Glomerular visceral epithelial cell (primary cell): ENCODE results near the gene OGDH.
"Not testable (repeated sequence)": the region's sequence is repeated elsewhere in the genome, so short reads cannot be mapped to it uniquely, and the experiment has no call there.

Source experiments
- DNase-seq: peaks from one replicate; pipeline ENCODE4 v3.0.0-alpha.2; 2016; ENCODE audit errors: extremely low spot score

Gene OGDH

DNA sequence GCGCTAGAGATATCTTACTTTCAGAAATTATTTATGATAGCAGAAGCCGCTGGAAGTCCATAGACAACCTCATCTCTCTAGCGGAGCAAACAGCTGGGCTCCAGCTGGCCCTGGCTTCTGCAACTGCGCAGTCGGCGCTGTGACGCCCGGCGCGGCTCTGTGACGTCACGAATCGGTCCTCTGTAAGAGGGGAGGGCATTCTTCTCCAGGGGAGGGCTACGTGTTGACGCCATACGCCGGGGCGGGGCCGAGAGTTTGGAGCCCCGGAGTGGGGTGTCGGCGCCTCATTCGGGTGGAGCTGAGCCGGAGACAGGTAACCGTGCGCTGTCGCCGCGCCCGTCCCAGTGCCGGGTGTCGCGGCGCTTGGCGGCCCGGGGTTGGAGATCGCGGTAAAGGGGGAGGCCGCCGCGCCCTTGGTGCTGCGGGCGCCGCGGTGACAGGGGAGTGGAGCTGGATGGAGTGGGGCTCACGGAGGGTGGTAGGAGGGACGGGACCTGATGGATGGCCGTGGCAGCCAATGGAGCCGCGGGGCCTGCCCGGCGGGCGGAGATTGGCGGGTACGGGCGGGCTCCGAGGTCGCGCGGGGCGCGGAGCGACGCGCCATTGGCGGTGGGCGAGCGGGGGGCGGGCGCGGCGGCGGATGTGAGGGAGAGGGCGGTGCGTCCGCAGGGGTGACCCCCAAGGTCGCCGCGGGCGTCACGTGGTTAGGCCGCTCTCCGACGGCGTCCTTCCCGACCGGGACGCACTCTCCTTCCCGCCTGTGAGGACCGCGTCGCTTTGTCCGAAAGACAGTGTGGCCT lies at the start of gene OGDH:
Gene OGDH (plus strand): TSS at position 287 of the 800 bp plus-strand sequence. CDS start 17,717 bp downstream, outside the sequence.
- peak; percentile 97 for DNase-seq

DNA sequence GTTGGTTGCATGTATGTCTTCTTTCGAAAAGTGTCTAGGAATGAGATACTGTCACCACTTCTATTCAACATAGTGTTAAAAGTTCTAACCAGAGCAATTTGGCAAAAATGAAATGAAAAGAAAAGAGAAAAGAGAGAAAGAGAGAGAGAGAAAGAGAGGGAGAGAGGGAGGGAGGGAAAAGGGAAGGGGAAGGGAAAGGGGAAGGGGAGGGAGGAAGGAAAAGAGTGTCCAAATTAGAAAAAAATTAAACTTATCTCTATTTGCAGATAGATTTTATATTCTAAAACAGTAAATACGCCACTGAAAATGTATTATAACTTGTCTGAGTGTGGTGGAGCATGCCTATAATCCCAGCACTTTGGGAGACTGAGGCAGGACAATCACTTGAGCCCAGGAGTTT lies 48.9 kb upstream of the OGDH start:
- DNase-seq, result no peak

DNA sequence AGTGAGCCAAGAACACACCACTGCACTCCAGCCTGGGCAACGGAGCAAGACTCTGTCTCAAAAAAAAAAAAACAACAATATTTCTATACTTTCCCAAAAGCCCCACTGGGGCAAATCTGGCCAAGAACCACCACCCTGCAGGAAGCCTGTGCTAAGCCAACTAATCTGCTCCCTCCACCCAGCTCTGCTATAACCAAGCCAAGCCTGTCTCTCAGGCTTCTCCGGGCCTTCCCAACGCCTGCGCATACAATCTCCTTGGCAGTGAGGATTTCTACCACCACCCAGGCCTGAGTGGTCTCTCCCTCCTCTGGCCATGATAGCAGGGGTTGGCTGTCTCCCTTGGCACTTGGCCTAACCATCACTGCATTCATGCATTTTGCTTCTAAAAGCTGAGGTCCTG lies 46.9 kb upstream of the OGDH start:
- DNase-seq, result no peak

DNA sequence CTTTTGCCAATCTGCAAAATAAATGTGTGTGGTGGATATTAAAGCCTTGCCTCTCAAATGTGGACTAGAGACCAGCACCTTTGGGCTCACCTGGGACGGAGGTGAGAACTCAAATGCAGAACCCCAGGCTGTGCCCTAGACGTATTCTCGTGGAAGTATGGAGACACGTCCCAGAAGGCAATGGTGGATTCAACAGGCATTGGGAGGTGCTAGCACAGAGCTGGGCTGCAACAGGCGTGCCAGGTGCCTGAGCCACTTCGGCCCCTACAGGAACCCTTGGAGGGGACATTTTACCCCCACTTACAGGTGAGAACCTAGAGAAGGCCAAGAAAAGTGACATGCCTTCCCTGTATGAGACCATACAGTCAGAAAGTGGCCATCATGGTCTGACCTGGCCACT lies 44.9 kb upstream of the OGDH start:
- no peak for DNase-seq

DNA sequence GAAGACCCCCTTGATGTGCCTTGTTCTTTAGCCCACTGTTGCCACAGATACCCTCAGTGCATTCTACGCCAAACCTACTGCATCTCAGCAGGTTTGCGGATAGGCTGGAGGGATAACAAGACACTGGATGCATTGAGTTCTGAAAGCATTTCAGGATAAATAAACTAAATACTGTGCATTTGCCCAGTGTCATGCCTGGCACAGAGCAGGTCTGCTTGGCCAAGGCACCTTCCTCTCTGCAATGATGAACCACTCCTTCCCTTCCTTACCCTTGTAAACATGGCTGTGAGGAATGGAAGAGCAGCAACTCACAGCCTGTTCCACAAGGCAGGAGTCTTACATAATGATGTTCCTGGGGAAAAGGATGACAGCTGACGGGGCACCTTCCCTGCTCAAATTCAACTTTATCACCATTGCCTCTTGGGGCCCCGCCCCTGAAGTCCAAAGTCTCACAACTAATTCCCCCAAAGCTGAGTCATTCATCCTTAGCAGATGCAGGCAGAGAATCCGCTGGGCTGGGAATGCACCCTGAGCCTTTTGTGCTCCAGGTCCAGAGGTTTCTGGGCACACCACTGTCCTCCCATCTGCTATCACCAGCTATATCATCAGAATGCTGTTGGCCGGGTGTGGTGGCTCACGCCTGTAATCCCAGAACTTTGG lies 44.3 kb upstream of the OGDH start:
- peak; percentile 58 for DNase-seq

DNA sequence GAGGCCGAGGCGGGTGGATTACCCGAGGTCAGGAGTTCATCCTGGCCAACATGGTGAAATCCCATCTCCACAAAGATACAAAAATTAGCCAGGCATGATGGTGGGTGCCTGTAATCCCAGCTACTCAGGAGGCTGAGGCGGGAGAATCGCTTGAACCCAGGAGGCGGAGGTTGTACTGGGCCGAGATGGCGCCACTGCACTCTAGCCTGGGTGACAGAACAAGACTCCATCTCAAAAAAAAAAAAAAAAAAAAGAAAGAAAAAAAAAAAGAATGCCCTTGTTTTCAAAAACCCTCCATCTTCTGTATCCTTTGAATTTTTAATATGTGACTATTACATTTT lies 43.8 kb upstream of the OGDH start:
- DNase-seq, result not testable (repeated sequence)

DNA sequence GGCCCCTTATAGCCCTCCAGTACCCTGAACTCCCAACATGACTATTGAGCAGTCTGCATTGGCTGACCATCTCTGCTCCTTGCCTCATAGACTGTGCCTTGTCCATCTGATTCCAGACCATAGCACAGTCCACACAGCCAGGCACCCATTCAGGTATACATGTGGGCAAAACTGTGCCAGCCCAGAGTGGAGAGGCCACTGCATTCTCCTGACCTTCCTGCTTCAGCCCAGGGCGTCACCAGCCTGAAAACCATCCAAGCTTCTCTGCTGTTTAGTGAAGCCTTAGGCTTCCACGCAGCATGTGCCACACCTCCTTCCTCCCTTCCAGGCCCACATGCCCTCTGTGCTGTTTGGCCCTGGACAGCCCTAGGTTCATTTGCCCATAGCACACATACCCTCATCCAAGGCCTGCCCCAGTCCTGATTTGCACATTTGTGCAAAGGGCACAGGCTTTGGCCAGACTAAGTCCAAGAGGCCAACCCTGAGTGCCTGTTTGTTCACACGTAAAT lies 43.2 kb upstream of the OGDH start:
- no peak for DNase-seq

DNA sequence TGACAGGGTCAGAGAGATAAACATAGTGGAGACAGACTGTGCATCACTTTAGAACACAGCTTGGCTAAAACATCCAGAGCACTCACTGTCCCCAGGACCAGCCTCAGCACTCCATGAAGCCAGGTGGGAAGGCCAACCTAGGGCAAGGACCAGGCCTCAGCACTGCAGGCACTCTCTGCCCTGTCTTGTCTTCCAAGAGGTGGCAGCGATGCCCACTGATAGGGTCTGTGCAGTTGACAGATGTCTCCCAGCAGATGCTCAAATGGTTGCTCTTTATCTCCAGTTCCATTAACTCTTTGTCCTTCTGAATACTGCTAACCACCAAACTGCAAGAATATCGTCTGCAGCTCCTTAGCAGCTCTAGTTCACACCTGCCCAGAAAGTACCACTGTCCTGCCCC lies 41.8 kb upstream of the OGDH start:
- DNase-seq, result no peak

DNA sequence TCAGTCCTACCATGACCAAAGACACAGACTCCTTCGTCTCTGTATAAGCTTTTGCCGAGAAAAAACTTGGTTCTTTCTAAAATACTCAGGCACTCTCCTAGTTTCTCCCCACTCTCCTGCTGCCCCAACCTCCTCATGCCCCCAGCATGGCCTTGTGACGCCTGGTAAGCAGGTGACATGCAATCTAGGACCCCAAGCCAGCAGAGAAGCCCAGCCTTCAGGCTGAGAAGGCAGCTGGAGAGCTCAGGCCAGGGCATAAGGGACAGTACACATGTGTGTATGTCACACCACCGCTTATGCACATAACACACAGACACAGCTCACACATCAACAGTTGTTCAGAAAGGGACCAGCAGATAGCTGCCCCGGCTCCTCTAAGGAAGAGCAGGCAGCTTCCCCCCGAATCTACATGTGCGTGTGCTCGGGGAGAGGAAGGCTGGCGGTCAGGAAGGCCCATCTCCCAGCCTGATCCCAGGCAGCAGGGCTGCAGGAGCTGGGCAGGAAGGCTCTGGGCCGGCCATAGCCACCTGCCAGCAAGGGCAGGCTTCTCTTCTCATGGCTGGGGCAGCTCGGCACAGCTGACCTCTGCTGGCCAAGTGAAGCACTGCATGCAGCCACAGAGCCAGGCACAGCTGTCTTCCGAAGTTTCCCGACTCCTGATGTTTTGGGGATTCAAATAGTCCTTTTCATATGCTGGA lies 41.2 kb upstream of the OGDH start:
- DNase-seq, result peak; percentile 64

DNA sequence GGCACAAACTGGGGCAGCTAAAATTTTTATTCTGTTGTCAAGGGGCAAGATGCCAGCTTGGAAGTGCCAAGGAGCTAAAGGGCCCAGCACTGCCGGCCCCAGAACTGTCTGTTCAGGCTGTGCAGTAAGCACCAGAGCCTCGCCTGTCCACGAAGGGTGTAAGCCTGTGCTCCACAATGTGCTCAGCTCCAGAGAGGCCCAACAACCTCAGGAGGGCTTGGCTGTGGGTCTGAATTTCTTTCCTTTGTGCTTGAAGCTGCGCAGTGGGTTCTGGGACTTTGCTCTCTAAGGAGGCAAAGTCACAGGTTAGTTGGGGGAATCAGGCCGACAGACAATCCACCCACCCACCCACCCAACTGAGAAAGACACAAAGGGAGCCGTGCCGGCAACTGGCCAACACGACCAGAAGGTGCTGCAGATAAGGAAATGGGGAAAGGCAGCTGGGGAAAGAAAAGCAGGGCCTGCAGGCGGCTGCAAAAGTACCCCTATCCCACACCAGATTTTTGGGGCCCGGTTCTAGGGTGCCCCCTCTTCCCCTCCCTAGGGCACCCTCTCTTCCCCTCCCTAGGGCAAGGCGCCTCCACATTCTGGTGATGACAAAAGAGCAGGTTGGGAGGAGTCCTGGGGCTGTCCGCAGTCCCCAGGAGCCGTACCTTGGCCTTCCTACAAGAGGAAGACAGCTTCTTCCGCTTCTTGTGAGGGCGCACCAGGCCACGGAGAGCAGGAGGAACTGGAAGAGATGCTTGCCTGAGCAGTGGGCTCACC lies 40.5 kb upstream of the OGDH start:
- no peak for DNase-seq

DNA sequence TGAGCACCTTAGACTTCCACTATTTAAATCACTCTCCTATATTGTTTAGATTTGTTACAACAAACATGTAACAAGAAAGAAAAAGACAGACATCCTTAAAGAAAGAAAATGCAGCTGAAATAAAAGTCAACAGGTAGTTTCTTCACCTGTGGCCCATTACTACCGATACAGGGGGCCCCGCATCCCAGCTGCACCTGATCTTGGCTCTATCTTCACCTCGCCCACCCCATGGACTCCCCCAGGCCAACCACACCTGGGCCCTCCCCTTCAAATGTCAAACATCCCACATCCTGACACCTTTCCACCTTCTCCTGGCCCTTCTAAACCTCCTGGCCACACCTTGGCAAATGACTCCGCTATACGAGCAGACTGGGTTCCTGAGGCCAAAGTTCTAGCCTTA lies 39.7 kb upstream of the OGDH start:
- DNase-seq, result no peak

DNA sequence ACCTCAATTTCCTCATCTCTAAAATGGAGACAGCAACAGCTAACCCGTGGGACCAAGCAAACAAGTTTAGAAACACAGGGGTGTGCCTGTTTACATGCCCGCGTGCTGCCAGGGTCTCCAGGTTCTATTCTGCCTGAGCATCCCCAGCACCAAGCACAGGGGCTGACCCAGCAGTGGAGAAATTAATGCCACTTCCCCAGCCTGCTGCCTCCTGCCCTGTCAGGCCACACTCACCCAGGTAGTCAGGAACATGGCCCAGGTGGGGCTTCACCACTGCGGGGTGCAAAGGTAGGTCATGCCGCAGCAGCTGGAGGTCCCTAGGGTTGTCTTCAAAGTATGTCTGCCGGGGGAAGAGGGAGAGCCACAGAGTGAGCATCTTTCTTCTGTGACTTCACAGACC lies 38.5 kb upstream of the OGDH start:
- no peak for DNase-seq

DNA sequence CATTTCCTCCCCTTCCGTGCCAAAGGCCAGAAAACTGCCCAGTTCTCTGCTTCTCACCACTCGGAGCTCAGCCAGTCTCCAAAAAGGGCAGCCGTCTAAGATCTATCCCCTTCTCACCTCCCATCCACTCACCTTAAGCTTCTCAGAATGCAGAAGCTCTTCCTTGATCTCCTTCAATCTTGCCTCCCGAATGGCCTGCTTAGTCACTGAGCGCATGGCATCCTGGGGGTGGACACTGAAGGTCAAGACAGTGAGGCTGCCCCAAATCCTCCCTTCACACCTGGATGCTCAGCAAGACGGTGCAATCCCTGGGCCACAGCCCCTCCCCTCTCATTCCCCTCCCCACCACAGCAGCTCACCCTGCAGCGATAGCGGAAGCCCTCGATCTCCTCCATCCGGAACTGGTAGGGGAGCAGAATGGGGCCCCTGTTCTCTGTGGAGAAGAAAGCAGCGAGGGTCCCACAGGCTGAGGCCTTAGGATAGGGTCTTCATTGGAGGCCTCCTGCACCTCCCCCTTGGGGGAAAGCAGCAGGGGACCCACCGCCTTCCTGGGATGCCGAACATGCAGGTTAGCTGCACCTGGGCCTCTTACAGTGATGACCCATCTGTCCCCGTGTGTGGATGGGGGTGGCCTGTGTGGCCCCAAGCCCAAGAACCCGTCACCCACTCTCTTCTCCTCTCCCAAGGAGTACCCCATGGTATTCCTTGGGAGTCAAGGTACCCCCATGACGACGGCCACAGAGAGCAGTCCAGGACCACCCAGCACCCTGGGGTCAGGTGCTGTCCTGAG lies 37.5 kb upstream of the OGDH start:
- DNase-seq, result no peak

DNA sequence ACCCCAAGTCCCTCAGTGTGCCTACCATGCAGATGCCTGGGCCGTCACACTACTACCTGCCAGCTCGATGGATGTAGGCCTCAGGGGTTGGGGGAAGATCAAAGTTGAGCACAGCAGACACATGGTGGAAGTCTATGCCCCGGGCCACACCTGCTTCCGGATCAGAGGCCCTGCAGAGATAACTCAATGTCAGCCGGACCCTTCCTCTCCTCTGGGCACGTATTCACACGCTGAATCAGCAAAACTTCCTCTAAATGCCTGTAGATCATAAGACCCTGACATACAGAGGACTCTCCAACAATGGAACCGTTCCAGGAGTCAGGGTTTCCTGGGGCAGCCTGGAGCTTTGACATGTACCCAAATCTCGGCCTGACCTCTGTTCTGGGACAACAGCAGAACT lies 36.5 kb upstream of the OGDH start:
- DNase-seq, result no peak

DNA sequence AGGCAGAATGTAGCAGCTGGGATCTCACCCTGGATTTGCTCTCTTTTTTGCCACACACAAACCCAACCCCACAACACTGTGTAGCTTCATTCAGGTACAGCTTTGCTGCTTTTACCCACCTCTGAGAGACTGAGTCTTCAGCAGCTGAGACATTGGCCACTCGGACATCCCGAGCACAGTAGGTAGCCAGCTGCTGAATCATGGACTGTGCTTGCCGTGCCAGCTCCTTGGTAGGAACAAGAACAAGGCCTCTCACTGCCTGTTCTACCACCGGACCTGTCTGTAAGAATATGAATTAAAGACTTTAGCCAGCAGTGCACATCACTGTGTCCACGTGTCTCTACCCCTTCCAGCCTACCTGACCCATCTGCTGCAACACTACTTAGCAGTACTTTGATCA lies 33.7 kb upstream of the OGDH start:
- no peak for DNase-seq

DNA sequence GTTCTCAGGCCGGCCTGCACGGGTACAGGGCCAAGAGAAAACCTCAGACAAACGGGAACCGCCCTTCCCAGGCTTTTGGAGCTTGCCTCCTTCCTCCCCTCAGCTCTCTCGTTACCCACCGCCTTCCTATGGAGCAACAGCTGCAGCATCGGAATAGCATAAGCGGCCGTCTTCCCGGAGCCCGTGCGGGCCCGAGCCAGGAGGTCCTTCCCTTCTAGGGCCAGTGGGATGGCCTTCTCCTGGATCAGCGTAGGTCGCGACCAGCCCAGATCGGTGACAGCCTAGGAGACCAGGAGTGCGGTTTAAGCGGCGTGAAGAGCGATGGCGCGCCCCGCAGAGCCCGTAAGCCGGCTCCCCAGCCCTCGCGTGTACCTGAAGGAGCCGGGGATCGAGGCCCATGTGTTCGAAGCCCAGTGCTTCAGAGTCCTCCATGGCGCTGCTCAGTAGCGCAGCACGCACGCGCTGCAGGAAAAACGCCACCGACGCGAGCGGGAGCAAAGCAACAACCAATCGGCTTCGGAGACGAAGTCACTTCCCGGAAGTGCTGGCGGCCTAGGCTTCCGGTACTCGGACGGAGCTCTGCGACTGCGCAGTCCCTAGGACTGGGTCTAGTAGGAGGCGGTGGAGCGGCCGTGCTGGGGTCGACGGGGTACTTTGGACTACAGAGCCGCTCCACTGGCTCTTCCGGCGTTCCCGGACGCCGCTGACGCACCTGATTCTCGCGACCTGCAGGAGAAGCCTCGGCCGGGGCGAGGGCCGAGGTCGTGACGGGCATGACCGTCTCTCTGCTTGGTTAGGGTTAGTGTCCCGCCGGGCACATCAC lies 32.8 kb upstream of the OGDH start, which contains the start of gene DDX56:
Gene DDX56 (minus strand): TSS at position 445 of the 823 bp plus-strand sequence. CDS start 13 bp downstream, at position 432.
- DNase-seq, result peak; percentile 93

DNA sequence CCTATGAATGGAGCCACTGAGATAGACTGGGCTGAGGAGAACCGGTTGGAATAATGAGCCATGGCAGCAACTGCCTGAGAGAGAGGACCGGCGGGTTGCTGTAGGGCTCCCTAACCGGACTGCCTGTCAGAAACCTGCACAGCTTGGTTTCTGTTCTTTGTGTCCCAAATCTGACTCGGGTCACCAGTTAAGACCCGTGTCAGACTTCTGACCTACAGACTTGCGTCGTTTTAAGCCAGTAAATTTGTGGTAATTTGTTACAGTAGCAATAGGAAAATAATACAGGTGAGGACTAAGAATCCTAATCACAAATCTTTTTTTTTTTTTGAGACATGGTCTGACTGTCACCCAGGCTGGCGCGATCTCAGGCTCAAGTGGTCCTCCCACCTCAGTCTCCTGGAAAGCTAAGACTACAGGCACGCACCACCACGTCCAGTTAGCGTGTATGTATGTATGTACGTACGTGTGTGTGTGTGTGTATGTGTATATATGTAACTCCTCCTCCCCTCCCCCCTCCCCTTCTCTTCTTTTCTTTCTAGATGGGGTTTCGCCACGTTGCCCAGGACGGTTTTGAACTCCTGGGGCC lies 32.0 kb upstream of the OGDH start:
- DNase-seq, result no peak

DNA sequence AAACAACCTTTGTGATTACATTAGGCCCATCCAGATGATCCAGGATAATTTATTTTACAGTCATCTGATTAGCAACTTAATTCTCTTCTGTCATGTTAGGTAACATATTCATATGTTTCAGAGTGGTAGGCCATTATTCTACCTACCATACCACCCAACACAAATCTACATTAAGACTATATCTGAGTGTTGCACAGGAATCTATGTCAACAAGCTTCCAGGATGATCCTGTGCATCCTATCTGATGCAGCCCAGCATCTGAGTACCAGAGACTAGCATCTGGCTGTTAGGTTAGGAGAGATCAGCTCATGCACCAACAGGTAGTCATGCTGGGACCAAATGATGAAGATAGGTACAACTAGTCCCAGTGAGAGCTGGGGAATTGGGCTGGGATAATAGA lies 31.4 kb upstream of the OGDH start:
- DNase-seq, result no peak

DNA sequence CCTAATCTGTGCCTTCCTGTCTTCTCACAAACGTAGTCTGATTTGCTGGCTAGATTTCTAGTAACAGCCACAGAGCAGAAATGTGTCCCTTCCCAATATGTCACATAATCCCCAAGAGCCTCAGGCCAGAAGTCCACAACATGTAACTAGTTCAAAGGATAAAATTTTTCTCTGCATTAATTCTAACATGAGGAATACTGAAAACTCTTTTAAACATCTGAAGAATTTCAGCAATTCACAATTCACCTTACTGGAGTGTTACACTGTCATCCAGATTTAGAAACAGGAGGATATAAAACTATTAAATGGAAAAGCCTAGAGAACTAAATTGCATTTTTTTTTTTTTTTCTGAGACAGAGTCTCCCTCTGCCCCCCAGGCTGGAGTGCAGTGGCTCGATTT lies 30.2 kb upstream of the OGDH start:
- DNase-seq, result no peak
